ENCODE results near the gene TST. TPM values are rescaled to one million over a fixed set of nuclear protein-coding genes. Genes with fewer than 3 reads are reported as not detected.

Gene TST
- total RNA-seq, 4 donors from 2014 or later = 42.2 to 66.5 (median 51.9) TPM

GRCh38 chr22:37065180-37065579 lies 45.9 kb upstream of the TST start:
- ATAC-seq = no peak
- TF ChIP-seq POLR2A (IDR thresholded peaks at IDR 0.05) (no peak), CTCF (IDR thresholded peaks at IDR 0.05 in 4 of 5, conservative IDR thresholded peaks at IDR 0.05 in 1 of 5) (no peak)
- Histone ChIP-seq H3K27me3 (peaks cover 17 to 22% (median 18%) of the 10 kb centered on the region in 3 donors), H3K4me1 (no peaks in the 10 kb centered on the region), H3K4me3 (no peak overlapping the region), H3K27ac (no peak overlapping the region), H3K36me3 (no peaks in the 10 kb centered on the region), H3K9me3 (no peaks in the 10 kb centered on the region)
- in situ Hi-C loops (cut with MboI; ENCODE audit: low sequenced_read_pairs in 4 of 4) (no loop called here), intact Hi-C loops (cut with DNase I; ENCODE audit: low total_unique reads) (no loop called here)
- no peak for DNase-seq

- Histone ChIP-seq H3K4me1 (no peaks in the 10 kb centered on the region), H3K4me3 (no peak overlapping the region), H3K27me3 (peaks cover 13 to 16% (median 15%) of the 10 kb centered on the region in 3 donors), H3K36me3 (no peaks in the 10 kb centered on the region), H3K27ac (no peak overlapping the region), H3K9me3 (no peaks in the 10 kb centered on the region)
- in situ Hi-C loops (cut with MboI; ENCODE audit: low sequenced_read_pairs in 4 of 4) (no loop called here), intact Hi-C loops (cut with DNase I; ENCODE audit: low total_unique reads) (no loop called here)
- no peak for DNase-seq
- TF ChIP-seq POLR2A (IDR thresholded peaks at IDR 0.05) (no peak), CTCF (IDR thresholded peaks at IDR 0.05 in 4 of 5, conservative IDR thresholded peaks at IDR 0.05 in 1 of 5) (no peak)
- ATAC-seq = no peak
These were observed 45.3 kb upstream of the TST start for GRCh38 chr22:37064553-37064952.

GRCh38 chr22:37063431-37064420 lies 44.5 kb upstream of the TST start:
- H3K27me3 ChIP-seq = peaks cover 7 to 8% (median 8%) of the 10 kb centered on the region in 3 donors
- no peaks in the 10 kb centered on the region for H3K4me1 ChIP-seq
- intact Hi-C loops (cut with DNase I; ENCODE audit: low total_unique reads) (no loop called here), in situ Hi-C loops (cut with MboI; ENCODE audit: low sequenced_read_pairs in 4 of 4) (no loop called here)
- H3K36me3 ChIP-seq = no peaks in the 10 kb centered on the region
- TF ChIP-seq CTCF (IDR thresholded peaks at IDR 0.05 in 4 of 5, conservative IDR thresholded peaks at IDR 0.05 in 1 of 5) (no peak), POLR2A (IDR thresholded peaks at IDR 0.05) (no peak)
- no peaks in the 10 kb centered on the region for H3K9me3 ChIP-seq
- DNase-seq (no peak), ATAC-seq (no peak)
- no peak overlapping the region for H3K4me3 ChIP-seq
- H3K27ac ChIP-seq = no peak overlapping the region

- H3K4me3 ChIP-seq = no peak overlapping the region
- H3K9me3 ChIP-seq = no peaks in the 10 kb centered on the region
- no peak for DNase-seq
- TF ChIP-seq CTCF (IDR thresholded peaks at IDR 0.05 in 4 of 5, conservative IDR thresholded peaks at IDR 0.05 in 1 of 5) = no peak
- no peak for TF ChIP-seq POLR2A (IDR thresholded peaks at IDR 0.05)
- no peak overlapping the region for H3K27ac ChIP-seq
- intact Hi-C loops (cut with DNase I; ENCODE audit: low total_unique reads) (no loop called here), in situ Hi-C loops (cut with MboI; ENCODE audit: low sequenced_read_pairs in 4 of 4) (no loop called here)
- no peak for ATAC-seq
- no peaks in the 10 kb centered on the region for H3K36me3 ChIP-seq
- peaks cover 0 to 2% (median 0%) of the 10 kb centered on the region in 3 donors for H3K27me3 ChIP-seq
- H3K4me1 ChIP-seq = no peaks in the 10 kb centered on the region
These were observed 43.6 kb upstream of the TST start for GRCh38 chr22:37062702-37063381.

Data from gastrocnemius medialis (tissue), 4 donors.